GM18519 (cell line): ENCODE data around the gene ADGRF1.
"Not testable (repeated sequence)": the region's sequence is repeated elsewhere in the genome, so short reads cannot be mapped to it uniquely, and the experiment has no call there.

Experiments
- ATAC-seq: cut with Tn5 transposase; IDR thresholded peaks from one replicate; pipeline ENCODE4 v1.9.1; 2021; ENCODE audit warnings: mild to moderate bottlenecking, moderate library complexity; ENCODE audit not compliant: unreplicated experiment, low FRiP score

ADGRF1 gene

DNA sequence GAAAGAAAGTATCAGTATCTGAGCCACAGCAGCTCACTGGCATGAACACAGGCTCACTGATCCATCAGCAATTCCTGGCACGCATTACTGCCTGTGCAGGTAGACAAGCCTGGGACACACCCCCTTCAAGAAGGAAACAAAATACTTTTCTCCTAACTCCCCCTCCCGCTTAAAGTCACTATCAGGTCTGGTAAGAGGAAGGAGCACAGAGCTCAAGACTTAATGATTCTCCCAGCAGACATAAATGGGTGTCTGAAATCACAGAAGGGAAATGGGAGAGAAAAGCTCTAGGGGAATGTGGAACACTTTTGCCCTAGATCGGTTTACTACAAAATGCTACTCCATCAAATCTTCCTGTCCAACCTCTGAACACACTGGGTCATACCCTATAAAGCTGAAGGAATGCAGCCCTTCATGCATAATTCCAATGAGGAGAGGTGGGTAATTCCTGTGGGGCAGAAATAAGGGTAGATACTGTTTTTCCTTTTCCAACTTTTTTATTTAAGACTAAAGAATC is at the start of gene ADGRF1:
ADGRF1 (minus strand) TSS at position 58 of the 517 bp plus-strand sequence. CDS start 13,271 bp downstream, outside the sequence.
- ATAC-seq: no peak

DNA sequence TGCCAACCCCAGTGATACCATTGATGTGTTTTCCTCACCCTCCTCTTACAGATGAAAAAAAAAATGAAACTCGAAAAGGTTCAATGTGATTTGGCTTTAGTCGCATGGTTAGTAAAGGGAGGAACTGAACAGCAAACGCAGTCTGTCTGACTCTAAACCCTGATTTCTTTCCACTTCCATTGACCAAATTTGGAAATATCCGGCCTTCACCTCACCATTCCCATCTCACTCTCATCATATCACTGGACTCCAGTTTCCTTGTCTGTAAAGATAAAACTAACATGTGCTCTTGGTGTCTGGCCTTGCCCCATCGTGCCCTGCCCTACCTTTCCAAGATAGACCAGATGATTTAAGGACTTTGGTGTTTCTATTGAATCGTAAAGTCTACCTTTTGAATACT is 48.7 kb upstream of the ADGRF1 start:
- ATAC-seq: no peak

DNA sequence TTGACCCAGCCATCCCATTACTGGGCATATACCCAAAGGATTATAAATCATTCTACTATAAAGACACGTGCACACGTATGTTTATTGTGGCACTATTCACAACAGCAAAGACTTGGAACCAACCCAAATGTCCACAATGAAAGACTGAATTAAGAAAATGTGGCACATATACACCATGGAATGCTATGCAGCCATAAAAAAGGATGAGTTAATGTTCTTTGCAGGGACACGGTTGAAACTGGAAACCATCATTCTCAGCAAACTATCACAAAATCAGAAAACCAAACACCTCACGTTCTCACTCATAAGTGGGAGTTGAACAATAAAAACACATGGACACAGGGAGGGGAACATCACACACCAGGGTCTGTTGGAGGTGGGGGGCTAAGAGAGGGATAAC is 47.3 kb upstream of the ADGRF1 start:
- not testable (repeated sequence) for ATAC-seq

DNA sequence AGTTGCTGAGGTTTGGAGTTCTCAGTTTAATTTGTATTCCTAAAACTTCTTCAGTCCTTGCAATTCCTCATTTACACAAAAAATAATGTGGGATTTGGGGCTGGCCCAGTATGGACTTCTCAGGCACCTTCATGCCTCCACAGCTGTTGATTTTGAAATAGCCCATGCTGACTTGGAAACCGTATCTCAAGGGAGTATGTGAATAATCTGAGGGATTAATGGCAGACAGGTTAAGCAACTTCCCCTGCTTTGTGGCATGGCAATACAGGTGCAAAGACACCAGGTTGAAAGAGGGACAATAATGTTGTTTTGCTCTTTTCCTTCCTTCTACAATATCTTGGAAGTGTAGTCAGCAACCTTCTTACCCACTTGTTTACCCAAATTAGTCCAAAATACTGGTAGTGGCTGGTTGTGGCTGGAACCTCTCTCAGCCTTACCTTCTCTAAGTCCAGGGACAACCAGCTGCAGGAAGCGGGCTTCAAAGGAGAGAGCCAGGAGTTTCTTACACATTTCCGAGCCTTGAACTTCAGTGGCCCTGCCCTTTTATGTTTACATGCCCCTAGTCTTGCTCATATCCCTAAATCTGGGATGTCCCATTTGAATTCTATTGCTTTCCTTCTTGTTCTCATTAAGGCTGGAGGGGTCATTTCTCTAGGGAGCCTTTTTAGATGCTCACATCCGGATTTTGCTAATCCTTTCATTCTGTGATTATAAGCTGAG is 44.1 kb upstream of the ADGRF1 start:
- no peak for ATAC-seq

DNA sequence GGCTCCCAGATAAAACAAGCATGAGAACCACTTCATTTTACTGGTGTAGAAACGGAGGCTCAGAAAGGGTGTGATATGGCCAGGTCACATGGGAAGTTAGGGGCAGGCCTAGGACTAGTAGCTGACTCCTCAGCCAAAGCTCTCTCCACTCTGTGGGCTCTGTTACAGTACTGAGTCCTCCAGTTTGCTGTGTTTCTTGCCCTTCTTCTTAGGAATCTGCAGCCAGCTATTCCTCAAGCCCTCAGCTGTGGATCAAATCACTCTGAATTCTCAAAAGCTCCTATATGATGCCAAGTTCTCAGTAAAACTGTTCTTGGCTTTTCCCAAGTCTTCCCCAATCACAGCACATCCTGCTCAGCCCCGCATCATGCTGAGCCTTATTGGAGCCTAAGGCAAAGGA is 42.5 kb upstream of the ADGRF1 start:
- ATAC-seq: no peak

DNA sequence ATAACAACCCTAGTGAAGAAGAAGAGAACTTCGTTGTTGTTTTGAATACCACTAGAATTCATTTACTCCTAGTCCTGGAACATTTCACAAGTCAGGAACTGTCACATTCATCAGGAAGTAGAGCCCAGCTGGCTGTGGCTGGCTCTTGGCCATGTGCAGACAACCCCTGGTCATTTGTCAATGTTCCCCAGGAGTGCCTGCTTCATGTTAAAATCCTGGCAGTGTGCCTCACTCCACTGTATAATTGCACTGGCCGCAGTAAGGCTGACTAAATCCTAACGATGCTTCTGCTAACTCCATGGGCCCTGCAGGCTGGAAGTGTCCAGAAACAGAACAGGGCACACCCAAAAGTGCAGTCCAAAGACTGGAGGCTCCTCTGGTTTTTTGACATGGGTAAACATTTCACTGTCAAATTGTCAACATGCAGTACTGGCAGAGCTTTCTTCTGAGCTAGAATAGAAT is 41.5 kb upstream of the ADGRF1 start:
- ATAC-seq: no peak

DNA sequence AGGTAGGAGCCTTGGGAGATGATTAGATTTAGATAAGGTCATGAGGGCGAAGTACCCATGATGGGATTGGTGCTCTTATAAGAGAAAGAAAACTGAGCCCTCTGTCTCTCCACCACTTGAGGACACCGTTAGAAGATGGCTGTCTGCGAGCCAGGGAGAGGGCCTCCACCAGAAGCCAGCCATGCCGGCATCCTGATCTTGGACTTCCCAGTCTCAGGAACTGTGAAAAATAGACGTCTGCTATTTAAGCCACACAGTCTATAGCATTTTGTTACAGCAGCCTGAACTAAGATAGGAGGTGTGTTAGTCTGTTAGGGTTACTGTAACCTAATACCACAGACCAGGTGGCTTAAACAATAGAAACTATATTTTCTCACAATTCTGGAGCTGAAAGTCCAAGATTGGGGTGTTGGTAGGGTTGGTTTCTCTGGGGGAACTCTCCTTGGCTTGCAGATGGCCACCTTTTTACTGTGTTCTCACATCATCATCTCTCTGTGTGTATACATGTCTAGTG is 38.0 kb upstream of the ADGRF1 start:
- no peak for ATAC-seq

DNA sequence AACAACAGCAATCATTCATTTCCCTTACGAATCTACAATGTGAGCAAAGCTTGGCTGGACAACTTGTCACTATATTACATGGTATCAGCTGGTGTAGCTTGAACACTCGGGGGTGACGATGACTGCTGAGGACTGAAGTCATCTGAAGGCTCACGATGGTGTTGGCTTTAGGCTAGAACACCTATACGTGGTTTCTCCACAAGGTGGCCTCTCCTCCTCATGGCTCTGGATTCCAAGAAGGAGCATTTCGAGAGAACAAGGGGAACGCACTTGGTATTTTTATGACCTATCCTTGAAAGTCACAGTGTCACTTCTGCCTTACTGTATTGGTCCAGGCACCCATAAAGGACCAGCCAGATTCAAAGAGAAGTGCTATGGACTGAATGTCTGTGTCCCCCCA is 37.5 kb upstream of the ADGRF1 start:
- ATAC-seq: no peak

DNA sequence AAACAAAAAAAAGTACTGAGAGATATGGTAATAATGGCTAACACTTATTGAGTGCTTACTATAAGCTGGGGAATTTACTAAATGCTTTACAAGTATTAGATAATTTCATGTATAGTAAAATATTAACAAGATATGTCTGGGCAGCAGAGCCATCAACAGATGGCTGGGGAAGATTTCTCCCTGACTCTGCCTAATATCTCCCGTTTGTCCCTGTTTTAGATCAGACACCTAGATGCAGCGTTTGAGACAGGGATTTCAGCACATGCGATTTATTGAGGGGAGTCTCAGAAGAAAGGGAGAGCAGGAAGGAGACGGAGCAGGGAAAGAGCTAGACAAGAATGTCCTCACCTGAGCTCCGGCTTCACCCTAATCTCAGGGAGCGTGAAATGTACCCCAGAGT is 36.9 kb upstream of the ADGRF1 start:
- no peak for ATAC-seq

DNA sequence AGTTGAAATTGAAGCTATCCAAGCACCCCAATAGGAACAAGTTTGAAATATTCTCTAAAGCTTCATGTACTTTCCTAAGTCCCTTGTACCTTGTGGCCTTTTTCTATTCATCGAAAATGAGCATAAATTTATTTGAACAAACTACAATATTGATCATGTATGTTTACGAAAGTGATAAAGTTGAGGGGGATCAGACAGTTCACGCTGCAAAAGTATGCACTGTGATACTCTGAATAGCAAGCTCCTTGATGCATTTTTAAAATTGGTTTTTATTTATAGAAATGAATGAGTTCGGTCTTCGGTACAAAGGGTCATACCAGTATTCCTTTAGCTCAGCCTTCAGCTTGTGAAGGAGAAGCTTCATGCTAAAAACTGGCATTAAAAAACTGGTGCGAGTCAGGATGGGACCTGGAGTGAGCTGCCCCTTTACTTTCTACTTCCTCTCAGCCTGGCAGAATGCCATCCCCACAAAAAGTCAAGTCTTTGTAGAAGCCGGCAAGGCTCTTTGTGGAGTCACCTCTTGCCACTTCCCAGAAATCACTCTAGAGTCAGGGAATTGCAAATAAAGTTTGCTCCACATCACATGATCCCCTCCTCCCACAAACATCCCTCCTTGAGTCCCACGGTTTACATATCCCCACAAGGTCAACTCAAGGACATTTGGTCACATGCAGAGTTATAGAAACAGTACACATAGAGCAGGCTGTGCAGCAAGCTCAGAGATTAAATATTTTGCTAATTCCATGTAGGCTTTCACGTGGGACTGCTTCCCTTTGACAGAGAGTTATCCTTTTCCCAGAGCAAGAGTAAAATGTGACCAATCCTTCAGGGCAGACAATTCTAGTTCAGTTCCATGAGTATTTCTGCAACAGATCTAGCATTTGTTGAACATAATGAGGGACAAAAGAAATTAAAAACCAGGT is 34.6 kb upstream of the ADGRF1 start:
- no peak for ATAC-seq

DNA sequence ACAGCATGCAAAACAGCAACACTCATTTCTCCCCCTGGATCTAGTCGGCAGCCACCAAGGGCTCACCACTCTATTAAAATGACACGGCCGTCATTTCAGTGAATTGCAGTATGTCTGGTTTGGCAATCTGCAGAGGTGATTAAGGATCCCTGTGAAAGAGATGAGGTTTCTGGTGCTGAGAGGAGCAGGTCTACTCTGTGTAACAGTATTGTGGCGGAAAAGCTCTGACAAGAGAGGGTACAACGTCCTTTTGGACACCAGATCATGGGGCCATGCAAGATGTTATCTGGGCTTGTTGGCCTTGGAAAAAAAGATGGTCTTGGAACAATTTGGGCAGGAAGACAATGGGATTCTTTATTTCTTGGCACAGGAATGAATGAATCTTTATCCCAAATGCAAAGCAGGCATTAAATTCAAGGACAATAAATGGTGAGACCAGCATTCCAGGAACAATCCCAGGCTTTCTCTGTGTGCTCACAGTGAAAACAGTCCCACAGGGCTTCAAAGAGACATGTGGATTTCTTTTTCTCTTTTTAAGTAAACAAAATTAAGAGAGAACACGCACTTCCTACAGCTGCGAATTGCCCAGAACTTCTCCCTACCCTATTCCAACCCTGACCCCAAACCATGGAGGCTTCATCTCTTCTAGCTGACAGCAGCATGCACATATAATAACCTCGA is 33.7 kb upstream of the ADGRF1 start:
- ATAC-seq: no peak

DNA sequence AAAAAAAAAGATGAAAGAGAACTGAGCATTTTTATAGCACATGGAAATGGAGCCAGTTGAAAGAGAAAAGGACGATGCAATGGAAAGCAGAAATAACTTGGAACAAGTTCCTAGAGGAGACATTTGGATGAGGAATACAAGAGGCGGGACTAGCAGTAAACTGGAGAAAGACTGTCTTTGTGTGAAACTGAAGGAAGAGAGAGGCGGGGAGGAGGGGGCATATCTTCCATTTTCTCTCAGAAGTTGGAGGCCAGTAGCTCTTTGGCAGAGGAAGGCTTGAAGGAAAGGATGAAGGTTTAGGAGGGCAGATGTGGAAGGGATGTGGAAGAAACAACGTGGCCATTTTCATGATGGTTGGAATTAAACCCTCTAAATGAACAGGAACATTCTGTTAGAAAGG is 33.0 kb upstream of the ADGRF1 start:
- no peak for ATAC-seq

DNA sequence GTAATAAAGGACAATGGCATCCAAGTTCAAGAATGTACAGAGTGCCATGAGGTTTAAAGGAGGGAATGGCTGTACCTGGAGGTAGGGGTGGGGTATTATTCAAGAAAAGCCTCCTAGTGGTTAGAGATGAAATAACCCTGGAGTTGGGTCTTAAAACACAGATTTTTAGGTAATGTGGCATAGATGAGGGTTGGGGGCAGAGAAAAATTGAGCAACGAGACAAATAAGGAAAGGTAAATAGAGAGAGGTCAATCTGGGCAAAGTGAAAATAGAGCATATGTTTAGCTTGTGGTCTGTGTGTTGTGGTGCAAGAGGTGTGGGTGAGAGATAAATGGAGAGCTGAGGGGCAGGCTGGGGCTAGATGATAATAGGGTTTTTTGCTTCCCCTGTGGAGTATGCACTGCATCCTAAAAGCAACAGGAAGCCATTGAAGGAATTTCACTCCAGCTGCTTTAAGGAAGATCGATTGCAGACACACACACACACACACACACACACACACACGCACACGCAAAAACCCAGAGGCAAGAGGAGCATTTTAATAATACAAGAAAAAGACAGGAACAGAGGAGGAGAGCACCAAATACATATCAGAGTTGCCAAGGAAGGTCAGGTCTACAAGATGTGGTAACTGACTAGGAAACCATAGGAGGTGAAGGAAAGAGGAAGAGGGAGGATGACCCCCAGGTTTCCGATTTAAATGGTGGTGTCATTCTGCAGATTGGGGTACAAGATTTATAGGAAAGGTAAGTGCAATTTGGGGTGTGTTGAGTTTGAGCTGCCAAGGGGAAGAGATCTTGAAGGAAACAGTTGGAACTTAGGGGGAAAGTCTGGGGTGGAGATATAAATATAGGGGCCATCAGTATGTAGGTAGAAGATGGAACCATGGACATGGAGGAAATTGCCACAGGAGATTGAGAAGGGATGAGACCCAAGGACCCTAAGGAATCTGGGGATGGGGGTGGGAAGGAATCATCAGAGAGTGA is 31.3 kb upstream of the ADGRF1 start:
- no peak for ATAC-seq

DNA sequence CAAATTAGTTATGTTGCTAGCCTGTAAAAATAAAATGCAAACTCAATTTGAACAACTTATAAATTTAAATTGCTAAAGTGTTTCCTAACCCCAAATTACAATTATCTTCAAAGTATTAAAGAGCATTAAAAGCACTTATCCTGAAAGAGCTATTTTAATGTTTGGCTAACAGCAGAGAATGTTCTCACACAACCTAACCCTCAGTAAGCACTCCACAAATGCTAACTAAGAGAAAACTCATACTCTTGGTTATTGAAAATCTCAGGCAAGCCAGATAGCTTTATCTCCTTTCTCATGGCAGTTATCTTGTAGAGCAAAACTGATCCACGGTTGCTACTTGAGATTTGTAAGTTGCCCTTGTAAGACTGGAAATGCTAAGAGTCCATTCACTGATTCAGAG is 30.5 kb upstream of the ADGRF1 start:
- ATAC-seq: no peak

DNA sequence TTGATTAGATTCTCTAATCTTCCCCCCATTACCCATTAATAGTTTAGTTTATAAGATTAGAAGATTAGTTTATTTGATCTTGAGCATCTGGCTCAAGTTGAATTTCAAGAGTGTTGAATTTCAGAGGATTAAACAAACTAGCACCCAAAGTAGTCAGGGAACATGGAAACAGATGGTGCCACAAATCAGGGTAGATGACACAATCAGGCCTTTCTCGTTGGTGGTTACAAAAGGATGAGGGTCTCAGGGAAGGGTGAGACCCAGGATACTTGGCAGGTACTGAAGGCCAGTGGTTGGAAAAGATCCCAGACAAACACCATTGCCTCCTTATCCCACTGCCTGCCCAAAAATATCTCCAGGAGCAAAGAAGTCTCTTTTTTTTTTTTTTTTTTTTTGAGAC is 29.5 kb upstream of the ADGRF1 start:
- ATAC-seq: no peak

DNA sequence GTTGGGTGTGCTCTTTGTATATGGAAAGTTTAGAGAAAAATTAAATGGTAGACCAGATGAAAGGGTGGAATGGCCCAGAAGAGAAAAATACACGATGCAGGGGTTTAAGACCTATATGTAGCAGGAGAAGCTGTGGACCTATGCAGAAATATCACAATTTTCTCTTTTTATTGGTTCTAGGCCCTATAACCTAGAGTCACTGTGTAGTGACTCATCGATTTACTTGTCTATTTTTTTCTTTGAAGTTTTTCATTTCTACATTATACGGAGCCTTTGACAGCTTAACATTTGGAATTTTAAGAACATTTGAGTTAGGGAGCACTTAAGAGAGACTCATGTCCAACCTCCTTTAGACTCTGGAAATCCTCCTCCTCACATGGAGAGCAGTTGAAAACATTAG is 28.3 kb upstream of the ADGRF1 start:
- no peak for ATAC-seq

DNA sequence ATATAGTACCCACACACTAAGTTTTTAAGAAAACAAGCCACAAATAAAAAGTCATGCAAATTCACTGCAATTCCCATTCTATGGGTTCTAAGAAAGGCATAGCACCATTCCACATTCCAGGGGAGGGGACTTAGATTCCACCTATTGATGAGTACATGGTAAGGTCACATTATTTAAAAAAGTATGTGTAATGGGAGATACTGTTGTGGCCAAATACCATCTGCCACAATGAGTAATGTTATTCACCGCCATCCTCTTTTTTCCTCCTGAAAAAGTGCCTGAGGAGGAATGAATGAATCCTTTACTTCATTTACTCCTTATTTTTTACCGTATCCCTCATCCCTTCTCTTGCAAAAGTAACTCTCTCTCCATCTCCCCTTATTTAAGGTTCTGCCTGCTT is 27.0 kb upstream of the ADGRF1 start:
- ATAC-seq: no peak

DNA sequence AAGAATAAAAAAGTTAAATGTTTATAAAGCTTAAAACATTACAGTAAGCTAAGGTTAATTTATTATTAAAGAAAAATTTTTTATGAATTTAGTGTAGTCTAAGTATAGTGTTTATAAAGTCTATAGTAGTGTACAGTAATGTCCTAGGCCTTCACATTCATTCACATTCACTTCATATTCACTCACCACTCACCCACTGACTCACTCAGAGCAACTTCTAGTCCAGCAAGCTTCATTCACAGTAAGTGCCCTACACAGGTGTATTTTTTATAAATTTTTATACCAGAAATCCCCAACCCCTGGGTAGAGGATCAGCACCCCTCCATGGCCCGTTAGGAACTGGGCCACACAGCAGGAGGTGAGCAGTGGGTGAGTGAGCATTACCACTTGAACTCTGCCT is 24.3 kb upstream of the ADGRF1 start:
- no peak for ATAC-seq

DNA sequence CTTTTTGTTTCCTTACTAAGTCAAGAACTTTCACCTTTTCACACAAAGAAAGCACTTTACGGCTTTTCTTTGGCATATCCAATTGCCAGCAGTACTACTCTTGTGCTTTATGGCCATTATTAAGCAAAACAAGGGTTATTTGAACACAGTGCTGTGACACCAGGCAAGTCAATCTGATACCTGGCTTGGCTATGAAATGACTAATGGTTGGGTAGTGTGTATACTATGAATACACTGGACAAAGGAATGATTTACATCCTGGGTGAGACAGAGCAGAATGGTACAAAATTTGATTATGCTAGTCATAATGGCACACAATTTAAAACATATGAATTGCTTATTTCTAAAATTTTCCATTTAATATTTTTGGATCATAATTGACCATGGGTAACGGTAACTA is 22.1 kb upstream of the ADGRF1 start:
- peak; percentile 61 for ATAC-seq

DNA sequence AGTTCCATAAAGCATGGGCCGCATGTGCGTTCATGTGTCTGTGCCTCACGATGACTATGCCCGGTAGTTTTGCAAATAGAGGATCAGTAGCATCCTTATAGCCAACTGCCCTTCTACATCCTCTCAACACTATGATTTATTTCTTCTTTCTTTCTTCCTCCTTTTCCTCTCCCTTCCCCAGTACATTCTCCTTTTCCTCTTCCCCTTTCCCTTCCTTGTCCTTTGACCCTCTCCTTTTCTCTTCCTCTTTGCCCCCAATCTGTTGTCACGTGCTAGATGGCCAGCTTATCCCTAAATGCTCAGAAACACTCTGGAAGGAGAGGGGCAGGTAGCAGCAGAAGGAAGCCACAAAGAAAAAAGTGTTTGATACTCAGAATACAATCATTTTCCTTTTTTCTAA is 20.2 kb upstream of the ADGRF1 start:
- no peak for ATAC-seq
